Stimulated activated memory B cell treated with anti-CD40 and anti-IgM and Interleukin-4, amounts not matched to agents 10 μg/mL and 1 μg/mL and 100 μg/mL, for 72 hours (primary cell): Measurements from ENCODE around the gene RNASE9.
"Not testable (repeated sequence)": the region's sequence is repeated elsewhere in the genome, so short reads cannot be mapped to it uniquely, and the experiment has no call there.

Source experiments
- ATAC-seq: fragments of 150-1000 bp; cut with Tn5 transposase; 2 replicates; pipeline ENCODE4 v1.10.0; 2021
- H3K27ac Mint-ChIP-seq: one replicate; pipeline ENCODE4 v1.8.0; 2022; ENCODE audit warnings: mild to moderate bottlenecking, mixed read lengths
- H3K27me3 Mint-ChIP-seq: one replicate; pipeline ENCODE4 v1.8.0; 2022; ENCODE audit warnings: mixed read lengths
- H3K36me3 Mint-ChIP-seq: one replicate; pipeline ENCODE4 v1.8.0; 2022; ENCODE audit warnings: mixed read lengths
- H3K4me1 Mint-ChIP-seq: one replicate; pipeline ENCODE4 v1.8.0; 2022; ENCODE audit warnings: mixed read lengths
- H3K4me3 Mint-ChIP-seq: one replicate; pipeline ENCODE4 v1.8.0; 2022; ENCODE audit warnings: mild to moderate bottlenecking, moderate library complexity, mixed read lengths
- H3K9me3 Mint-ChIP-seq: one replicate; pipeline ENCODE4 v1.8.0; 2022; ENCODE audit warnings: mixed read lengths

The RNASE9 gene

GRCh38 chr14:20587489-20588154, 26.8 kb upstream of the RNASE9 start, which contains the start of gene RNASE11:
Gene RNASE11 (minus strand): TSS chr14:20588001.
- no peak within 1 kb of the TSS for H3K4me3 Mint-ChIP-seq
- H3K27me3 Mint-ChIP-seq, result peaks cover 22% of the 10 kb centered on the region
- H3K36me3 Mint-ChIP-seq, result no peaks in the 10 kb centered on the region
- no peak within 1 kb of the TSS for H3K27ac Mint-ChIP-seq
- peaks cover 6% of the 10 kb centered on the region for H3K9me3 Mint-ChIP-seq
- no peak for ATAC-seq
- no peaks in the 10 kb centered on the region for H3K4me1 Mint-ChIP-seq

- H3K4me3 Mint-ChIP-seq, result no peak overlapping the region
- no peak overlapping the region for H3K27ac Mint-ChIP-seq
- no peaks in the 10 kb centered on the region for H3K4me1 Mint-ChIP-seq
- peaks cover 22% of the 10 kb centered on the region for H3K27me3 Mint-ChIP-seq
- no peaks in the 10 kb centered on the region for H3K36me3 Mint-ChIP-seq
- H3K9me3 Mint-ChIP-seq, result peaks cover 6% of the 10 kb centered on the region
- ATAC-seq, result no peak
Measured at GRCh38 chr14:20583908-20584307, 23.1 kb upstream of the RNASE9 start.

- Mint-ChIP-seq H3K4me1 (no peaks in the 10 kb centered on the region), H3K36me3 (no peaks in the 10 kb centered on the region), H3K27me3 (peaks cover 22% of the 10 kb centered on the region), H3K4me3 (no peak overlapping the region), H3K27ac (no peak overlapping the region), H3K9me3 (peaks cover 6% of the 10 kb centered on the region)
- no peak for ATAC-seq
Measured at GRCh38 chr14:20583142-20583541, 22.3 kb upstream of the RNASE9 start.

GRCh38 chr14:20580242-20580641, 19.4 kb upstream of the RNASE9 start:
- H3K4me1 Mint-ChIP-seq, result no peaks in the 10 kb centered on the region

GRCh38 chr14:20578784-20579502, 18.1 kb upstream of the RNASE9 start:
- Mint-ChIP-seq H3K36me3 (no peaks in the 10 kb centered on the region), H3K27me3 (peaks cover 10% of the 10 kb centered on the region), H3K27ac (no peak overlapping the region), H3K9me3 (no peaks in the 10 kb centered on the region), H3K4me3 (no peak overlapping the region), H3K4me1 (no peaks in the 10 kb centered on the region)
- ATAC-seq, result peak; percentile 31

More at GRCh38 chr14:20580242-20580641, 19.4 kb upstream of the RNASE9 start:
- no peak for ATAC-seq
- Mint-ChIP-seq H3K9me3 (no peaks in the 10 kb centered on the region), H3K27me3 (no peaks in the 10 kb centered on the region), H3K27ac (no peak overlapping the region), H3K36me3 (no peaks in the 10 kb centered on the region), H3K4me3 (no peak overlapping the region)

GRCh38 chr14:20578325-20578724, 17.5 kb upstream of the RNASE9 start:
- Mint-ChIP-seq H3K36me3 (no peaks in the 10 kb centered on the region), H3K27me3 (peaks cover 10% of the 10 kb centered on the region), H3K4me1 (no peaks in the 10 kb centered on the region), H3K4me3 (no peak overlapping the region), H3K9me3 (no peaks in the 10 kb centered on the region), H3K27ac (no peak overlapping the region)
- no peak for ATAC-seq

- H3K27ac Mint-ChIP-seq, ATAC-seq, H3K4me1 Mint-ChIP-seq, H3K4me3 Mint-ChIP-seq, H3K27me3 Mint-ChIP-seq, H3K9me3 Mint-ChIP-seq: not testable (repeated sequence)
- peaks cover 11% of the 10 kb centered on the region for H3K36me3 Mint-ChIP-seq
Measured at GRCh38 chr14:20572382-20572990, 11.6 kb upstream of the RNASE9 start.

GRCh38 chr14:20570720-20571119, 9.9 kb upstream of the RNASE9 start:
- ATAC-seq, H3K27me3 Mint-ChIP-seq, H3K4me1 Mint-ChIP-seq, H3K27ac Mint-ChIP-seq, H3K4me3 Mint-ChIP-seq, H3K9me3 Mint-ChIP-seq: not testable (repeated sequence)
- peaks cover 11% of the 10 kb centered on the region for H3K36me3 Mint-ChIP-seq

- not testable (repeated sequence) for ATAC-seq, H3K27me3 Mint-ChIP-seq, H3K27ac Mint-ChIP-seq, H3K9me3 Mint-ChIP-seq, H3K4me1 Mint-ChIP-seq, H3K4me3 Mint-ChIP-seq
- H3K36me3 Mint-ChIP-seq, result peaks cover 11% of the 10 kb centered on the region
Measured at GRCh38 chr14:20569865-20570264, 9.0 kb upstream of the RNASE9 start.

GRCh38 chr14:20569066-20569465, 8.2 kb upstream of the RNASE9 start:
- ATAC-seq, result no peak
- H3K27me3 Mint-ChIP-seq, result no peaks in the 10 kb centered on the region
- H3K27ac Mint-ChIP-seq, result no peak overlapping the region
- H3K4me3 Mint-ChIP-seq, result no peak overlapping the region
- H3K36me3 Mint-ChIP-seq, result peaks cover 11% of the 10 kb centered on the region
- H3K9me3 Mint-ChIP-seq, result peaks cover 6% of the 10 kb centered on the region
- no peaks in the 10 kb centered on the region for H3K4me1 Mint-ChIP-seq

- Mint-ChIP-seq H3K4me1 (no peaks in the 10 kb centered on the region), H3K27ac (no peak overlapping the region)
- ATAC-seq, result no peak
Measured at GRCh38 chr14:20568393-20568792, 7.5 kb upstream of the RNASE9 start.

GRCh38 chr14:20567199-20567598, 6.4 kb upstream of the RNASE9 start:
- ATAC-seq, H3K27me3 Mint-ChIP-seq, H3K4me3 Mint-ChIP-seq, H3K4me1 Mint-ChIP-seq, H3K9me3 Mint-ChIP-seq, H3K27ac Mint-ChIP-seq: not testable (repeated sequence)
- H3K36me3 Mint-ChIP-seq, result peaks cover 11% of the 10 kb centered on the region

More at GRCh38 chr14:20568393-20568792, 7.5 kb upstream of the RNASE9 start:
- Mint-ChIP-seq H3K9me3 (peaks cover 6% of the 10 kb centered on the region), H3K4me3 (no peak overlapping the region), H3K27me3 (no peaks in the 10 kb centered on the region), H3K36me3 (peaks cover 11% of the 10 kb centered on the region)

- Mint-ChIP-seq H3K27me3 (no peaks in the 10 kb centered on the region), H3K36me3 (peaks cover 11% of the 10 kb centered on the region), H3K27ac (no peak overlapping the region), H3K9me3 (peaks cover 6% of the 10 kb centered on the region), H3K4me1 (no peaks in the 10 kb centered on the region), H3K4me3 (no peak overlapping the region)
- no peak for ATAC-seq
Measured at GRCh38 chr14:20564501-20564997, 3.7 kb upstream of the RNASE9 start.

- Mint-ChIP-seq H3K4me1 (no peaks in the 10 kb centered on the region), H3K36me3 (peaks cover 11% of the 10 kb centered on the region), H3K4me3 (no peak overlapping the region), H3K9me3 (peaks cover 6% of the 10 kb centered on the region), H3K27me3 (no peaks in the 10 kb centered on the region), H3K27ac (no peak overlapping the region)
- ATAC-seq, result no peak
Measured at GRCh38 chr14:20563971-20564370, 3.1 kb upstream of the RNASE9 start.

- no peak overlapping the region for H3K27ac Mint-ChIP-seq
- H3K36me3 Mint-ChIP-seq, result no peaks in the 10 kb centered on the region
- ATAC-seq, result no peak
- H3K27me3 Mint-ChIP-seq, result no peaks in the 10 kb centered on the region
- no peaks in the 10 kb centered on the region for H3K9me3 Mint-ChIP-seq
- no peak overlapping the region for H3K4me3 Mint-ChIP-seq
- no peaks in the 10 kb centered on the region for H3K4me1 Mint-ChIP-seq
Measured at GRCh38 chr14:20559461-20559904, 1.4 kb downstream of the RNASE9 start.

- no peaks in the 10 kb centered on the region for H3K27me3 Mint-ChIP-seq
- H3K9me3 Mint-ChIP-seq, result no peaks in the 10 kb centered on the region
- no peak overlapping the region for H3K27ac Mint-ChIP-seq
- no peaks in the 10 kb centered on the region for H3K4me1 Mint-ChIP-seq
- no peak for ATAC-seq
- H3K4me3 Mint-ChIP-seq, result no peak overlapping the region
- H3K36me3 Mint-ChIP-seq, result no peaks in the 10 kb centered on the region
Measured at GRCh38 chr14:20557212-20557542, 3.7 kb downstream of the RNASE9 start.
